EL (cell line): ENCODE measurements around the gene VPS37B.

Experiments
- DNase-seq: peaks from one replicate; pipeline ENCODE4 v3.0.0-alpha.2; 2016

Gene VPS37B

DNA sequence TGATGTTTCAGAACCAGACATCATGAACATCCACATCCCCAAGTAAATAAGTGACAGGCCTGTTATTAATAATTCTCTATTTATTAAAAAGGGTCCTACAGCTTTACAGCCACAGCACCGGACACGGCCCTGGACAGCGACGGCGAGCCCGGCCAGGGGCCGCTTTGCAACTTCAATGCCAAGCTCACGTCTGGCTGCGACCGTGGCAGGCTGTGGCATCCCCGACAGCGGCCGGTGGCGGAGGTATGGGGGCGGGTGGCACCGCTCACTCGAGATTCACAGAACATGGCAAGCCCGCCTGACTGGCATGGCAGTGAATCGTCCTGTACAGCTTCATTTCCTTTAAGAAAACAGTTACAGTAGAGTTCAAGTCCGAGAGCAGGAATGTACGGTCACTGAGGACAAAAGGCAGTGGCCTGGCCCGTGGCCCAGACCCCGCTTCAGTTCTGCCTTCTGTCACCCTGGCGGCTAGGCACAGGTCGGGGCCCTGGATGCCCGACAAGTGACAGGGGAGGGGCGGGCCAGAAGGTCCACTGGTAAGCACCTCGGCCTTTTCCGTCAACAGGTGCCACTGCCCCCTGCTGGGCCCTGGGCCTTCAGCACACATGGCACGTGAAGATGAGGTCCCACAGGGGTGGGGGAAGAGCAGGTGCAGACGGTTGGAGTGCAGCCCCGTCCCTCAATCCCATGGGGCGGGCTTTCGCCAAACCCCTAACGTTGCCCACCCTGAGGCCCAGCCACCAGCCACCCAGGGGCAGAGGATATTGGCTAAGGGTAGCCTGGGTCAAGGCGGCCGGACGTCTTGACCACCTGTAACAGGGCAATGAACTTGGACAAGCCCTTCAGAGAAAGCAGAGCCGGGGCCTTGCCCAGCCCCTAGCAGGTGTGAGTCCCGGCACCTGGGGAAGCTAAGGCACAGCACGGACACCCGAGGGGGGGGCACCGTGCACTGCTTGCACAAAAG is 30.4 kb downstream of the VPS37B start:
- DNase-seq = no peak

DNA sequence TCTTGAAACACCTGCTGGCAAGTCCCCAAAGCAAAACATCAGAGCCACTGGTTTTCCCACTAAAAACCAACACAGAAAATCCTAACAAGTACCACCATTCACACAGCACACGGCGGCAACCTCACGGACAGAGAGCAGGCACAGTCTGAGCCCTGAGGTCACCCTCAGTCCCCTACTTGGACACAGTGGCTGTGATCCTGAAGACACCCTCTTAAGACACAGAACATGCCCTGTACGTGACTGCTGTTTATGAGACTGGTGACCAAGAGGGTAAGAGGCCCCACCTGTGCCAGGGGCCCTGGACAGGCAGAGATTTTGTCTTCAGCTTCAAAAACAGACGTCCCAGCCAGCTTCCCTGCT is 31.1 kb downstream of the VPS37B start:
- no peak for DNase-seq

DNA sequence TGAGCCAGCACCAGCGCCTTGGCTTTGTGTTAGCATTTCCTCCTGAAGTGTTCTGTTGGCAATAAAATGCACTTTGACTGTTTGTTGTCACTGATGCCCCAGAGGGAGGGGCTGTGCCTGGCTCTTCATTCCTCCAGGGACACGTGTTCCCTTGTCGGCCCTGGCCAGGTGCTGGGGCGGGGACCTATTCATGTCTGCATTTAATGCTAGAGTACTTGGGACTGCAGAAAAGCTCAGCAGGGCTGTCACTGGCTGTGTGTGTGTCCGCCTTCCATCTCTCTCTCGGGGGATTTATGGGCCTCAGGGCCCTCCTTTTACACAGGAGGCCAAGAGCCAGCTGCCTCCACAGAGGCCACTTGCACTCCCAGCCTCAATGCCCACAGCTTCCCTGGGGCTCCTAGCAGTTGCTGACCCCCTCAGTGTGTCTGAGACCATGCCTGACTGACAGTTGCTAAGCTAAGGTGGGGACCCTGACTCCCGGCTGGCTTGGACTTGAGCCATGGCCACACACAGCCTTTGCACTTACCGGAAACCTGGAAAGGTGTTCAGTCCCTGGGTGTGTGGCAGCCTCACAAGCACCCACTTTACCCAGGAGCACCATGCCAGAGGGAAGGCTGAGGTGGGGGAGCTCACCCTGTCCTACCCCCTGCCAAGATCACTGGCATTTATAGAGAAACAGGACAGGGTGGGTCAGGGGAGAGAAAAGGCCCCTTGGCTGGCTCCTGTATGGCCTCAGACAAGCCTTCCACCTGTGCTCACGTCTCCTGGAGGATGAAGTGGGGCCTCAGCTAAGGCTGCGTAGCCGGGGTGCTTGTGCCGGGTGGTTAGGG is 32.8 kb downstream of the VPS37B start:
- no peak for DNase-seq

DNA sequence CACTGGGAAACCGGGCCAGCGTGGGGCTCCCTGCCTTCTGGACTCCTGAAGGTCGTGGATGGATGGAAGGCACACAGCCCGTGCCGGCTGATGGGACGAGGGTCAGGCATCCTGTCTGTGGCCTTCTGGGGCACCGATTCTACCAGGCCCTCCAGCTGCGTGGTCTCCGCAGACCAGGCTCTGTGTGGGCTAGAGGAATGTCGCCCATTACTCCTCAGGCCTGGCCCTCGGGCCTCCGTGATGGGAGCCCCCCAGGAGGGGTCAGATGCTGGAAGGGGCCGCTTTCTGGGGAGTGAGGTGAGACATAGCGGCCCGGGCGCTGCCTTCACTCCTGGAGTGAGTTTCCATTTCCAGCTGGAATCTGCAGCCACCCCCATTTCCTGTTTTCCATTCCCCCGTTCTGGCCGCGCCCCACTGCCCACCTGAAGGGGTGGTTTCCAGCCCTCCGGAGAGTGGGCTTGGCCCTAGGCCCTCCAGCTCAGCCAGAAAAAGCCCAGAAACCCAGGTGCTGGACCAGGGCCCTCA is 33.8 kb downstream of the VPS37B start:
- DNase-seq = no peak

DNA sequence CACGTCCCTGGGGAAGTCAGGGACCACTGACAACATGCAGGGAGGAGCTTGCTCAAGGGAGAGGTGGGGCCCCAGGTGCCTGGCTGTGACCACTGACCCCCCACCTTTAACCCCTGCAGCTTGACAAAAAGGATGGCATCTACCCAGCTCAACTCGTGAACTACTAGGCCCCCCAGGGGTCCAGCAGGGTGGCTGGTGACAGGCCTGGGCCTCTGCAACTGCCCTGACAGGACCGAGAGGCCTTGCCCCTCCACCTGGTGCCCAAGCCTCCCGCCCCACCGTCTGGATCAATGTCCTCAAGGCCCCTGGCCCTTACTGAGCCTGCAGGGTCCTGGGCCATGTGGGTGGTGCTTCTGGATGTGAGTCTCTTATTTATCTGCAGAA is 34.3 kb downstream of the VPS37B start:
- DNase-seq = no peak

DNA sequence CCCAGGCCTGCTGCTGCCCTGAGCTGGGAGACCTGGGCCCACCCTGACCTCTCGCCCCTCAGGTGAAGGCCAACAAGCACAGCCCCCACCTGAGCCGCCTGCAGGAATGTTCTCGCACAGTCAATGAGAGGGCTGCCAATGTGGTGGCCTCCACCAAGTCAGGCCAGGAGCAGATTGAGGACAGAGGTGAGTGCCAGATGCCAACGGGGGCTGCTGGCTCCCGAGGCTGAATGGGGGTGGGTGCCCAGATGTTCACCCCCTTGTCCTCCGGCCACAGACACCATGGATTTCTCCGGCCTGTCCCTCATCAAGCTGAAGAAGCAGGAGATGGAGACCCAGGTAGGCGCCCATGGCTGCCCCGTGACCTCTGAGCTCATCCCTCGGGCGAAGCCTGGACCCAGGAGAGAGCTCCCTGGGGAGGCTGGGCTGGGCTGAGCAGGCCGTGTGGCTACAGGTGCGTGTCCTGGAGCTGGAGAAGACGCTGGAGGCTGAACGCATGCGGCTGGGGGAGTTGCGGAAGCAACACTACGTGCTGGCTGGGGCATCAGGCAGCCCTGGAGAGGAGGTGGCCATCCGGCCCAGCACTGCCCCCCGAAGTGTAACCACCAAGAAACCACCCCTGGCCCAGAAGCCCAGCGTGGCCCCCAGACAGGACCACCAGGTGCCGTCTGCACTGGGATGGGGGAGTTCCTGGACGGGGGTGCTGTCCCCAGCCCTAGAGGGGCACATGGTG is 34.9 kb downstream of the VPS37B start:
- DNase-seq = no peak

DNA sequence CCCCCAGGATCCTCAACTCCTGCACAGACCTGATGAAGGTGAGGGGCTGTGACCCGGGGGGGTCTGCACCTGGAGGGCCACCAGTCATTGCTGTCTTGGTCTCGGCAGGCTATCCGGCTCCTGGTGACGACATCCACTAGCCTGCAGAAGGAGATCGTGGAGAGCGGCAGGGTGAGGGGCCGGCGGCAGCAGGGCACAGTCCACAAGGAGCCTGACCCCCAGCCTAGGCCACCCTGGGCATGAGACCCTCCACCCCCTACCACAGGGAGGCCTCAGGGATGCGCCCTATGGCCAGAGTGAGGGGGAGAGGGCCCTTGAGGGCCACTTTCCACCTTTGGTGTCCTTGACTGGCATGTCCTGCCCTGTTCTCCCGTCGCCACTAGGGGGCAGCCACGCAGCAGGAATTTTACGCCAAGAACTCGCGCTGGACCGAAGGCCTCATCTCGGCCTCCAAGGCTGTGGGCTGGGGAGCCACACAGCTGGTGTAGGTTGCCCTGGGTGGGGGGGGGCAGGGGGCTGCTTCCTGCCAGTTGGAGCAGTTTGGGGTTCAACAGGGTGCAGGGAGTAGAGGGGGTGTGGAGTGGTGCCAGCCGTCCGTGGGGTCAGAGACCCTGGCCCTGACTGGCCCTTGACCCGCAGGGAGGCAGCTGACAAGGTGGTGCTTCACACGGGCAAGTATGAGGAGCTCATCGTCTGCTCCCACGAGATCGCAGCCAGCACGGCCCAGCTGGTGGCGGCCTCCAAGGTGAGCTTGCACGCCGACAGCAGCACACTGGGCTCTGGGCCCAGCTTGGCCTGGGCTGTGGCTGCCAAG is 35.7 kb downstream of the VPS37B start:
- DNase-seq = peak; percentile 75

DNA sequence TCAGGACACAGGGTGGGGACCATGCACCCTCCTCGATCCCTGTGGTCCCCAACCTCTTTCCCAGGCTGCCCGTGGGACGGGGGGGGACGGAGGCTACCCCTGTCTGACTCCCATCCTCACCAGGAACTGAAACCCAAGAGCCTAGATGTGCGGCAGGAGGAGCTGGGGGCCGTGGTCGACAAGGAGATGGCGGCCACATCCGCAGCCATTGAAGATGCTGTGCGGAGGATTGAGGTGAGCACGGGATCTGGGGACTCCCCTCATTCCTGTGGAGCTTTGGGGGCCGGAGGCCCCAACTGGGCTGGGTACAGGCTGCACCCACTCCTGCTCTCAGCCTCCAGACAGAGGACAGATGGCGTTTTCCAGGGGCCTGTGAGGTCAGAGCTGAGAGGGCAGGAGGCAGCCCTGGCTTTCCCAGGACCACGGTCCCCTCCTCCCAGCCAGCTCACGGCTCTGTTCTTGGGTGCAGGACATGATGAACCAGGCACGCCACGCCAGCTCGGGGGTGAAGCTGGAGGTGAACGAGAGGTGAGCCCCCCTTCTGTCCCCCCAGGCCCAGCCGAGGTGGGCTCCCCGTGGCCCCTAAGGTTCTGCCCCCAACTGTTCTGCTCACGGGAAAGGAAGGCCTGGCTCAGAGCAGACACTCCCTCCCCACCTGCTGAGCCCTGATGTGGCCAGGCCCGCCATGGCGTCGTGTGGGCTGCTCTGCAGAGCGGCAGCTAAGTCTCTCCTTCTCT is 36.5 kb downstream of the VPS37B start:
- no peak for DNase-seq

GRCh38 chr12:122858591-122859302 is 37.2 kb downstream of the VPS37B start:
- DNase-seq = no peak

DNA sequence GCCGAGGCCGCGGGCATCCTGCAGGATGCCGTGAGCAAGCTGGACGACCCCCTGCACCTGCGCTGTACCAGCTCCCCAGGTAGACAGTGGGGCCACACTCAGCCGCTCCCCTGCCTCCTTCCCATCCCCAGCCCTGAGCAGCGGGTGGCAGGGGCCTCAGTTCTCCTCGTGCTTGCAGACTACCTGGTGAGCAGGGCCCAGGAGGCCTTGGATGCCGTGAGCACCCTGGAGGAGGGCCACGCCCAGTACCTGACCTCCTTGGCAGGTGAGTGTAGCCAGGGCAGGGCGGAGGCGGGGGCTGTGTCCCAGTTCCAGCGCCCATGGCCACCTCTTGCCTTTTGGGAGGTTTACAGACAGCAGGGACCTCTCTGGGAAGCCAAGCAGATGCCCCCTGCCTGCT is 37.8 kb downstream of the VPS37B start:
- DNase-seq = no peak

GRCh38 chr12:122856999-122857671 is 38.8 kb downstream of the VPS37B start:
- no peak for DNase-seq

- no peak for DNase-seq
These were observed 39.7 kb downstream of the VPS37B start for GRCh38 chr12:122855928-122856831.

- DNase-seq = no peak
These were observed 40.7 kb downstream of the VPS37B start for GRCh38 chr12:122855071-122855829.

DNA sequence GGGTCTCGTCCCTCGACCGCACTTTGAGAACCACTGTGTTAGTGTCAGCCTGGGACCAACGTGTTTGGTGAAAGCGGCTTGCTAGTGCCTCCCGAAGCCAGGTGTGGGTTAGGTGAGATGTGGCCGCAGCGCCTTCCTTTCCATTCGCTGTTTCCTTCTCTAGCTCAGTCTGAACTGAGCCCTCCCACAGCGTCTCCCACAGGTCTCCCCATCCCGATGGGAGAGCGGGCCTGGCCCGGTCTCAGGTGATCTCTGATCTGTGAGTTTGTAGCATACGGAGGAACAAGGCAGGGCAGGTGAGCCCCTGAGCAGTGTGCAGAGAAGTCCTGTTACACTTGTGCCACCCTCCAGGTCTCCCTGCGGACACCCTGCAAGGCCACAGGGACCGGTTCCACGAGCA is 41.4 kb downstream of the VPS37B start:
- DNase-seq = no peak

DNA sequence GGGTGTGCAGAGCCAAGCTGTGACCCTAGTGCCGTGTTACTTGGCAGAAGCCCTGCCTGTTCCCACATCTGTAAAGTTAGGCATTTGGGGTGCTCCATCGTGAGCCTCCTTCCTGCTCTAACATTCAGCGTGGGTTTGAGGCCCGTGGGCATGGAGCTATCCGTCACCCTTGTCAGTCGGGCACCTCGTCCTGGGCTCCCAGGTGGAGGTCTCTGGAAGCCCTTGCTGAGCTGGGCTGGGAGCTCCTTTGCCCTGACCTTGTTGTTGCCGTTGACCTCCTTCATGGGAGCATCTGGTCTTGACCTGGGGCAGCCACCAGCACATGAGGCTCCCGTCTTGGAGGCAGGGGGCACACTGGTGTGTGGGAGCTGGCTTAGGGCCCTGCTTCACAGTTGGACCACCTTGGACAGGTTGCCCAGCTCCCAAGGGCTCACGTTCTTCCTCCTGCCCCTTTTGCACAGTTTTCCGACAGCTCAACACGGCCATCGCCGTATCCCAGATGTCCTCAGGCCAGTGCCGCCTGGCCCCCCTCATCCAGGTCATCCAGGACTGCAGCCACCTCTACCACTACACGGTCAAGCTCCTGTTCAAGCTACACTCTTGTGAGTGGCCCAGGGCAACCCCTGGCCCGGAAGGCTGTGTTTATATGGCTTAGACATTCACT is 42.2 kb downstream of the VPS37B start:
- DNase-seq = no peak

GRCh38 chr12:122852336-122853275 is 43.3 kb downstream of the VPS37B start:
- no peak for DNase-seq
